Endothelial cell of umbilical vein (primary cell): ENCODE data around the gene ATP5ME.

ENCODE experiments used
- CTCF ChIP-seq, 2 donors: IDR thresholded peaks; 1 replicate in 1 of 2; 2 replicates in 1 of 2; pipeline ENCODE4 v1.5.1; 2011; ENCODE audit warnings: low read length in 2 of 2, mild to moderate bottlenecking in 2 of 2, moderate library complexity in 2 of 2, control low read depth in 1 of 2, inconsistent platforms in 1 of 2, low read depth in 1 of 2; ENCODE audit not compliant: insufficient read depth in 1 of 2; ENCODE audit errors: extremely low read depth in 1 of 2
- POLR2AphosphoS5 ChIP-seq: IDR thresholded peaks from 2 replicates; pipeline ENCODE4 v1.6.1; 2012; ENCODE audit warnings: low read depth, mild to moderate bottlenecking, control low read depth, low read length, moderate library complexity; ENCODE audit not compliant: insufficient read depth

- no peak for TF ChIP-seq POLR2AphosphoS5
- no peak for TF ChIP-seq CTCF (IDR thresholded peaks at IDR 0.05; ENCODE audit: extremely low read depth in 1 of 2, insufficient read depth in 1 of 2, low read depth in 1 of 2, low read length in 2 of 2)
These were observed 22.0 kb downstream of the ATP5ME start for GRCh38 chr4:651884-652642.
